Esophagus squamous epithelium (tissue), 5 donors: Measurements from ENCODE around the gene CTBP1. TPM values are rescaled to one million over a fixed set of nuclear protein-coding genes. Genes with fewer than 3 reads are reported as not detected.
A peak's percentile ranks its signal among the peaks of the same experiment; 100 is the strongest.

Source experiments
- DNase-seq: peaks from one replicate; lab custom pipeline; 2025; lab: John Stamatoyannopoulos, UW
- H3K27ac ChIP-seq, 4 donors: fragments of 200-600 bp; sonication (generic); one replicate each; pipeline ENCODE4 v1.5.1; 2016 to 2019; ENCODE audit warnings: mild to moderate bottlenecking in 1 of 4
- H3K27me3 ChIP-seq, 4 donors: fragments of 200-600 bp; sonication (generic); 1 replicate in 3 of 4; 2 replicates in 1 of 4; pipeline versions ENCODE4 v1.5.1 to v1.6.0; 2017 to 2021; ENCODE audit warnings: antibody characterized with exemption in 1 of 4
- H3K36me3 ChIP-seq, 3 donors: fragments of 200-600 bp; sonication (generic); one replicate each; pipeline ENCODE4 v1.5.1; 2016 to 2019
- H3K4me1 ChIP-seq, 3 donors: fragments of 200-600 bp; sonication (generic); one replicate each; pipeline ENCODE4 v1.5.1; 2017 to 2019
- H3K4me3 ChIP-seq, 4 donors: fragments of 200-600 bp; sonication (generic); 1 replicate in 3 of 4; 2 replicates in 1 of 4; pipeline ENCODE4 v1.5.1; 2016 to 2019; ENCODE audit warnings: mild to moderate bottlenecking in 2 of 4, moderate library complexity in 1 of 4
- H3K9me3 ChIP-seq, 3 donors: fragments of 200-600 bp; sonication (generic); one replicate each; pipeline ENCODE4 v1.5.1; 2016 to 2019
- CTCF ChIP-seq, 6 experiments: fragments of 450-650 bp in 4 of 6; fragments of 200-600 bp in 2 of 6; sonication (generic) in 2 of 6; IDR thresholded peaks; one replicate each; pipeline ENCODE4 v1.5.1; 2016 to 2019; ENCODE audit warnings: antibody characterized with exemption in 6 of 6, mild to moderate bottlenecking in 4 of 6, moderate library complexity in 4 of 6
- POLR2A ChIP-seq, 4 donors: fragments of 450-650 bp; IDR thresholded peaks; one replicate each; pipeline ENCODE4 v1.6.1; 2017; ENCODE audit warnings: antibody characterized with exemption in 4 of 4, mild to moderate bottlenecking in 4 of 4, moderate library complexity in 3 of 4
- WGBS, 2 donors: methylation state at CpG; one replicate each; pipeline ENCODE4 v1.1.5; 2018; 5-methylcytosine and 5-hydroxymethylcytosine counted together
- intact Hi-C: fragments of 100-400 bp; cut with DNase I; formaldehyde crosslinking; loops from one replicate; pipeline ENCODE4 v1.15.0; 2022
- total RNA-seq, 4 donors: library from RNA; depleted of rRNA; stranded (reverse); fragments of >200 nt; gene quantifications; one replicate each; pipeline ENCODE4 v1.1.0, GENCODE V29; 2016
- donor health status: DM: yes; HTN: yes; CAD: no.

CTBP1 gene
- total RNA-seq, 4 donors from 2014 or later, result 72.2 to 121 (median 113) TPM

- Histone ChIP-seq H3K4me3 (peak overlapping the region; percentile 82 to 96 (median 92)), H3K27ac (peak overlapping the region; percentile 95 to 99 (median 97)), H3K4me1 (peaks cover 54 to 77% (median 55%) of the 10 kb centered on the region in 3 donors), H3K9me3 (peaks cover 0 to 9% (median 0%) of the 10 kb centered on the region in 3 donors), H3K36me3 (peaks cover 0 to 12% (median 0%) of the 10 kb centered on the region in 3 donors), H3K27me3 (no peaks in the 10 kb centered on the region)
- no peak for TF ChIP-seq CTCF (IDR thresholded peaks at IDR 0.05)
- no peak for TF ChIP-seq POLR2A (IDR thresholded peaks at IDR 0.05)
- no CpG with 5 or more reads among the region's 40 CpGs for WGBS, 2 donors
- intact Hi-C loops, result no loop called here
- DNase-seq, result no peak
Observed at GRCh38 chr4:1247864-1248244, 1.1 kb downstream of the CTBP1 start.

- intact Hi-C loops, result no loop called here
- peak overlapping the region; percentile 82 to 96 (median 92) for H3K4me3 ChIP-seq
- WGBS, 2 donors, result 5 to 15% methylated on average over 8 to 10 of the region's 48 CpGs
- no peaks in the 10 kb centered on the region for H3K27me3 ChIP-seq
- TF ChIP-seq POLR2A (IDR thresholded peaks at IDR 0.05) (no peak), CTCF (IDR thresholded peaks at IDR 0.05) (no peak)
- H3K9me3 ChIP-seq, result peaks cover 0 to 9% (median 0%) of the 10 kb centered on the region in 3 donors
- peak overlapping the region; percentile 95 to 99 (median 97) for H3K27ac ChIP-seq
- peaks cover 60 to 83% (median 60%) of the 10 kb centered on the region in 3 donors for H3K4me1 ChIP-seq
- no peak for DNase-seq
- peaks cover 0 to 14% (median 0%) of the 10 kb centered on the region in 3 donors for H3K36me3 ChIP-seq
Observed at GRCh38 chr4:1246901-1247863, 1.7 kb downstream of the CTBP1 start.

GRCh38 chr4:1246111-1246881, 2.6 kb downstream of the CTBP1 start:
- DNase-seq, result no peak
- no peak for TF ChIP-seq CTCF (IDR thresholded peaks at IDR 0.05)
- no peak for TF ChIP-seq POLR2A (IDR thresholded peaks at IDR 0.05)
- Histone ChIP-seq H3K27ac (peak overlapping the region; percentile 95 to 99 (median 97)), H3K9me3 (peaks cover 0 to 9% (median 0%) of the 10 kb centered on the region in 3 donors), H3K4me3 (peak overlapping the region in 3 of 4 donors; percentile 82 to 96 (median 91)), H3K27me3 (no peaks in the 10 kb centered on the region), H3K36me3 (peaks cover 0 to 21% (median 0%) of the 10 kb centered on the region in 3 donors), H3K4me1 (peaks cover 60 to 85% (median 68%) of the 10 kb centered on the region in 3 donors)
- WGBS, 2 donors, result 28 to 40% methylated on average over 8 to 12 of the region's 24 CpGs
- intact Hi-C loops, result no loop called here

GRCh38 chr4:1245481-1246051, 3.4 kb downstream of the CTBP1 start:
- Histone ChIP-seq H3K27me3 (no peaks in the 10 kb centered on the region), H3K9me3 (peaks cover 0 to 2% (median 0%) of the 10 kb centered on the region in 3 donors), H3K27ac (peak overlapping the region; percentile 39 to 99 (median 95)), H3K36me3 (peaks cover 5 to 21% (median 7%) of the 10 kb centered on the region in 3 donors), H3K4me3 (peak overlapping the region in 2 of 4 donors; percentile 91 to 96), H3K4me1 (peaks cover 60 to 78% (median 66%) of the 10 kb centered on the region in 3 donors)
- no peak for TF ChIP-seq CTCF (IDR thresholded peaks at IDR 0.05)
- TF ChIP-seq POLR2A (IDR thresholded peaks at IDR 0.05), result no peak
- intact Hi-C loops, result no loop called here
- no peak for DNase-seq
- 64 to 72% methylated on average over 9 to 25 of the region's 26 CpGs for WGBS, 2 donors
